ENCODE data around the gene INTS11. TPM values are rescaled to one million over a fixed set of nuclear protein-coding genes. Genes with fewer than 3 reads are reported as not detected.

The INTS11 gene
- total RNA-seq, 4 donors from 2014 or later: 61.5 to 82.0 (median 63.6) TPM

- Histone ChIP-seq H3K4me1 (peaks cover 43 to 68% (median 53%) of the 10 kb centered on the region in 3 donors), H3K27me3 (no peaks in the 10 kb centered on the region), H3K27ac (peak overlapping the region; percentile 92 to 95 (median 94)), H3K4me3 (peak overlapping the region in 3 of 4 donors; percentile 62 to 96 (median 89)), H3K9me3 (no peaks in the 10 kb centered on the region), H3K36me3 (peaks cover 0 to 11% (median 4%) of the 10 kb centered on the region in 3 donors)
- DNase-seq: no peak
- WGBS, 2 donors: 91 to 92% methylated on average over 4 to 5 of the region's 10 CpGs
- TF ChIP-seq, protein P1, sequence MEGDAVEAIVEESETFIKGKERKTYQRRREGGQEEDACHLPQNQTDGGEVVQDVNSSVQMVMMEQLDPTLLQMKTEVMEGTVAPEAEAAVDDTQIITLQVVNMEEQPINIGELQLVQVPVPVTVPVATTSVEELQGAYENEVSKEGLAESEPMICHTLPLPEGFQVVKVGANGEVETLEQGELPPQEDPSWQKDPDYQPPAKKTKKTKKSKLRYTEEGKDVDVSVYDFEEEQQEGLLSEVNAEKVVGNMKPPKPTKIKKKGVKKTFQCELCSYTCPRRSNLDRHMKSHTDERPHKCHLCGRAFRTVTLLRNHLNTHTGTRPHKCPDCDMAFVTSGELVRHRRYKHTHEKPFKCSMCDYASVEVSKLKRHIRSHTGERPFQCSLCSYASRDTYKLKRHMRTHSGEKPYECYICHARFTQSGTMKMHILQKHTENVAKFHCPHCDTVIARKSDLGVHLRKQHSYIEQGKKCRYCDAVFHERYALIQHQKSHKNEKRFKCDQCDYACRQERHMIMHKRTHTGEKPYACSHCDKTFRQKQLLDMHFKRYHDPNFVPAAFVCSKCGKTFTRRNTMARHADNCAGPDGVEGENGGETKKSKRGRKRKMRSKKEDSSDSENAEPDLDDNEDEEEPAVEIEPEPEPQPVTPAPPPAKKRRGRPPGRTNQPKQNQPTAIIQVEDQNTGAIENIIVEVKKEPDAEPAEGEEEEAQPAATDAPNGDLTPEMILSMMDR (IDR thresholded peaks at IDR 0.05): no peak
- no peak for TF ChIP-seq POLR2A (IDR thresholded peaks at IDR 0.05)
- intact Hi-C loops (cut with DNase I): no loop called here
Measured at GRCh38 chr1:1346501-1346890, 22.0 kb upstream of the INTS11 start.

- H3K4me3 ChIP-seq: peak overlapping the region in 3 of 4 donors; percentile 62 to 96 (median 89)
- peaks cover 0 to 16% (median 6%) of the 10 kb centered on the region in 3 donors for H3K36me3 ChIP-seq
- 75% methylated on average over 2 of the region's 12 CpGs; no CpG with 5 or more reads in 1 of the 2 donors for WGBS, 2 donors
- H3K27me3 ChIP-seq: no peaks in the 10 kb centered on the region
- peak overlapping the region; percentile 92 to 95 (median 94) for H3K27ac ChIP-seq
- TF ChIP-seq, protein P1 (IDR thresholded peaks at IDR 0.05): no peak
- no peak for TF ChIP-seq POLR2A (IDR thresholded peaks at IDR 0.05)
- intact Hi-C loops (cut with DNase I): no loop called here
- peaks cover 40 to 64% (median 50%) of the 10 kb centered on the region in 3 donors for H3K4me1 ChIP-seq
- H3K9me3 ChIP-seq: no peaks in the 10 kb centered on the region
- no peak for DNase-seq
Measured at GRCh38 chr1:1345860-1346500, 21.5 kb upstream of the INTS11 start.

GRCh38 chr1:1345384-1345783 is 20.9 kb upstream of the INTS11 start:
- intact Hi-C loops (cut with DNase I): no loop called here
- Histone ChIP-seq H3K4me3 (peak overlapping the region; percentile 8 to 89 (median 18)), H3K4me1 (peaks cover 40 to 64% (median 50%) of the 10 kb centered on the region in 3 donors), H3K9me3 (no peaks in the 10 kb centered on the region), H3K27me3 (no peaks in the 10 kb centered on the region), H3K36me3 (peaks cover 0 to 22% (median 12%) of the 10 kb centered on the region in 3 donors), H3K27ac (peak overlapping the region; percentile 92 to 95 (median 94))
- no CpG with 5 or more reads among the region's 16 CpGs for WGBS, 2 donors
- DNase-seq: no peak
- no peak for TF ChIP-seq POLR2A (IDR thresholded peaks at IDR 0.05)
- TF ChIP-seq, protein P1 (IDR thresholded peaks at IDR 0.05): no peak

DNA sequence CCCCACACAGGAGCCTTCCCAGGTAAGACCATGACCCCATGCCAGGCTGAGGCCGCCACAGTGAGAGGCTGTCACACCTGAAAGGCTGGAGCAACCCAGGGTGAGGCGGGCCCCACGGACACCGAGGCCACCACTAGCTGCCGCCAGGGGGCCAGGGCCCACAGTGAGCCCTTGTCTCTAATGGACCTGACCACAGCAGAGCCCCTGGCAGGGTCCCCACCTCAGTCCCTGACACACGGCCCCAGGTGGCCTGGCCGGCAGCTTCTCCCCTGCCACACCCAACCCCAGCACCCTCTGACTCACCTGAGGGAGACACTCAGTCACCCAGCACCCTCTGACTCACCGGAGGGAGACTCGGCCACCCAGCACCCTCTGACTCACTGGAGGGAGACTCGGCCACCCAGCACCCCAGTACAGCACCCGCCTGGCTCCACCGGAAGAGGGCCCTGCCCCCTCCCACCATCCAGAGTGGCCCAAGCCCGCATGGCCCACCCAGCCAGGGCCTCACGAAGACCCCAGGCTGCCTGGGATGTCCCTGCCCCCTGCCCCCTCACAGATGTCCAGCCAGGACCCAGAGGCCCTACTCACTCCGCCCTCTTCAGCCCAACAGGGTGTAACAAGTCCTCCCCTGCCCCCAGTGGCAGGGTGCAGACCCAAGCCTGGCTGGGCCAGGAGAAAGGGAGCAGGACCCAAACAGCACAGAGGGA is 20.3 kb upstream of the INTS11 start:
- H3K27me3 ChIP-seq: no peaks in the 10 kb centered on the region
- intact Hi-C loops (cut with DNase I): no loop called here
- peak overlapping the region; percentile 8 to 89 (median 28) for H3K4me3 ChIP-seq
- H3K36me3 ChIP-seq: peaks cover 0 to 28% (median 17%) of the 10 kb centered on the region in 3 donors
- H3K4me1 ChIP-seq: peaks cover 40 to 64% (median 50%) of the 10 kb centered on the region in 3 donors
- WGBS, 2 donors: 30 to 76% methylated on average over 6 to 9 of the region's 15 CpGs
- TF ChIP-seq, protein P1 (IDR thresholded peaks at IDR 0.05): peak in 4 of 6 experiments; percentile 24 to 40 (median 32)
- TF ChIP-seq POLR2A (IDR thresholded peaks at IDR 0.05): no peak
- H3K9me3 ChIP-seq: no peaks in the 10 kb centered on the region
- H3K27ac ChIP-seq: peak overlapping the region; percentile 92 to 95 (median 94)
- DNase-seq: no peak
